H9 (cell line): Measurements from ENCODE around the gene SPDYA. TPM values are rescaled to one million over a fixed set of nuclear protein-coding genes. Genes with fewer than 3 reads are reported as not detected.

Experiments
- DNase-seq: peaks from one replicate; pipeline ENCODE4 v3.0.0-alpha.2; 2017
- H2AFZ ChIP-seq: one replicate; pipeline ENCODE4 v1.6.1; 2013; ENCODE audit warnings: mild to moderate bottlenecking, low read length, control low read depth, moderate library complexity
- H2AK5ac ChIP-seq: 2 replicates; pipeline ENCODE4 v1.6.1; 2013; ENCODE audit warnings: low read length, control low read depth, mixed read lengths; ENCODE audit not compliant: insufficient read length
- H2BK120ac ChIP-seq: one replicate; pipeline ENCODE4 v1.6.1; 2013; ENCODE audit warnings: low read depth, mild to moderate bottlenecking, low read length, control low read depth, inconsistent platforms; ENCODE audit not compliant: poor library complexity, severe bottlenecking
- H2BK12ac ChIP-seq: 2 replicates; pipeline ENCODE4 v1.6.1; 2013; ENCODE audit warnings: low read length, control low read depth, mixed read lengths, low read depth; ENCODE audit not compliant: insufficient read length
- H2BK15ac ChIP-seq: 2 replicates; pipeline ENCODE4 v1.6.1; 2013; ENCODE audit warnings: low read depth, low read length, control low read depth
- H2BK20ac ChIP-seq: one replicate; pipeline ENCODE4 v1.6.1; 2013; ENCODE audit warnings: low read depth, mild to moderate bottlenecking, low read length, control low read depth, inconsistent platforms; ENCODE audit not compliant: poor library complexity, severe bottlenecking
- H2BK5ac ChIP-seq: 2 replicates; pipeline ENCODE4 v1.6.1; 2013; ENCODE audit warnings: low read length, control low read depth, mixed read lengths; ENCODE audit not compliant: insufficient read length
- H3K14ac ChIP-seq: 2 replicates; pipeline ENCODE4 v1.6.1; 2013; ENCODE audit warnings: low read length, control low read depth; ENCODE audit not compliant: insufficient read depth
- H3K18ac ChIP-seq: 2 replicates; pipeline ENCODE4 v1.6.1; 2013; ENCODE audit warnings: low read depth, mild to moderate bottlenecking, mixed read lengths, low read length, control low read depth; ENCODE audit not compliant: insufficient read length
- H3K23ac ChIP-seq: 2 replicates; pipeline ENCODE4 v1.6.1; 2013; ENCODE audit warnings: low read length, control low read depth, mixed read lengths, low read depth; ENCODE audit not compliant: insufficient read length
- H3K23me2 ChIP-seq: 2 replicates; pipeline ENCODE4 v1.6.1; 2013; ENCODE audit warnings: low read depth, mild to moderate bottlenecking, mixed read lengths, low read length, control low read depth; ENCODE audit not compliant: insufficient read length, poor library complexity, severe bottlenecking
- H3K27ac ChIP-seq: 2 replicates; pipeline ENCODE4 v1.5.1; 2013; ENCODE audit warnings: low read length, control low read depth, mixed read lengths, low read depth; ENCODE audit not compliant: insufficient read length
- H3K27me3 ChIP-seq: 2 replicates; pipeline ENCODE4 v1.6.1; 2013; ENCODE audit warnings: low read length, control low read depth, inconsistent platforms; ENCODE audit not compliant: insufficient read depth
- H3K4ac ChIP-seq: 2 replicates; pipeline ENCODE4 v1.6.1; 2013; ENCODE audit warnings: low read depth, mild to moderate bottlenecking, control low read depth, inconsistent platforms, low read length, moderate library complexity
- H3K4me1 ChIP-seq: 2 replicates; pipeline ENCODE4 v1.6.1; 2013; ENCODE audit warnings: low read length, control low read depth, inconsistent platforms; ENCODE audit not compliant: insufficient read depth
- H3K4me2 ChIP-seq: 2 replicates; pipeline ENCODE4 v1.6.1; 2013; ENCODE audit warnings: low read length, control low read depth, mixed read lengths; ENCODE audit not compliant: insufficient read length, insufficient read depth
- H3K56ac ChIP-seq: 2 replicates; pipeline ENCODE4 v1.6.1; 2013; ENCODE audit warnings: low read depth, mild to moderate bottlenecking, mixed read lengths, low read length, control low read depth; ENCODE audit not compliant: insufficient read length
- H3K79me1 ChIP-seq: 2 replicates; pipeline ENCODE4 v1.6.1; 2013; ENCODE audit warnings: low read depth, mild to moderate bottlenecking, moderate library complexity, low read length, control low read depth, inconsistent platforms; ENCODE audit not compliant: insufficient read depth, poor library complexity, severe bottlenecking
- H3K79me2 ChIP-seq: 2 replicates; pipeline ENCODE4 v1.6.1; 2013; ENCODE audit warnings: low read length, control low read depth, inconsistent platforms; ENCODE audit not compliant: insufficient read depth
- H3K9ac ChIP-seq: 2 replicates; pipeline ENCODE4 v1.6.1; 2013; ENCODE audit warnings: low read length, control low read depth, mixed read lengths; ENCODE audit not compliant: insufficient read length; ENCODE audit errors: extremely low read depth
- H3K9me3 ChIP-seq: one replicate; pipeline ENCODE4 v1.6.1; 2013; ENCODE audit warnings: low read depth, low read length, inconsistent platforms; ENCODE audit not compliant: control insufficient read depth
- H3T11ph ChIP-seq: one replicate; pipeline ENCODE4 v1.6.1; 2013; ENCODE audit warnings: mild to moderate bottlenecking, low read length, control low read depth, inconsistent platforms
- H4K20me1 ChIP-seq: one replicate; pipeline ENCODE4 v1.6.1; 2013; ENCODE audit not compliant: control insufficient read depth, insufficient read length, insufficient read depth
- H4K5ac ChIP-seq: 2 replicates; pipeline ENCODE4 v1.6.1; 2013; ENCODE audit warnings: low read depth, mild to moderate bottlenecking, mixed read lengths, low read length, control low read depth; ENCODE audit not compliant: insufficient read length
- H4K8ac ChIP-seq: replicated peaks from 2 replicates; pipeline ENCODE4 v1.6.1; 2013; ENCODE audit warnings: low read length, control low read depth, mixed read lengths, low read depth; ENCODE audit not compliant: insufficient read length
- H4K91ac ChIP-seq: 2 replicates; pipeline ENCODE4 v1.6.1; 2013; ENCODE audit warnings: low read depth, mild to moderate bottlenecking, moderate library complexity, mixed read lengths, low read length, control low read depth; ENCODE audit not compliant: insufficient read length
- H3K27ac Mint-ChIP-seq, 3 experiments: 2 replicates in 2 of 3; 3 replicates in 1 of 3; pipeline ENCODE4 v1.8.0; 2020 to 2021; ENCODE audit warnings: mixed read lengths in 3 of 3, mild to moderate bottlenecking in 1 of 3, moderate library complexity in 1 of 3
- H3K27me3 Mint-ChIP-seq: 2 replicates; pipeline ENCODE4 v1.8.0; 2021; ENCODE audit warnings: low read depth, mild to moderate bottlenecking, moderate library complexity, mixed read lengths
- H3K36me3 Mint-ChIP-seq, 3 experiments: 2 replicates in 2 of 3; 3 replicates in 1 of 3; pipeline ENCODE4 v1.8.0; 2020 to 2021; ENCODE audit warnings: low read depth in 3 of 3, mixed read lengths in 3 of 3; ENCODE audit not compliant: insufficient read depth in 1 of 3
- H3K4me1 Mint-ChIP-seq, 2 experiments: 2 replicates each; pipeline ENCODE4 v1.8.0; 2020; ENCODE audit warnings: mixed read lengths in 2 of 2
- H3K4me3 Mint-ChIP-seq, 2 experiments: 2 replicates in 1 of 2; 3 replicates in 1 of 2; pipeline ENCODE4 v1.8.0; 2020 to 2021; ENCODE audit warnings: mild to moderate bottlenecking in 2 of 2, mixed read lengths in 2 of 2, moderate library complexity in 1 of 2
- H3K9me3 Mint-ChIP-seq, 2 experiments: 2 replicates in 1 of 2; 3 replicates in 1 of 2; pipeline ENCODE4 v1.8.0; 2020; ENCODE audit warnings: mild to moderate bottlenecking in 2 of 2, mixed read lengths in 2 of 2, moderate library complexity in 1 of 2
- total RNA-seq: library from RNA; stranded (reverse); gene quantifications from 2 replicates; pipeline ENCODE4 v1.2.1, GENCODE V29; 2021
- TF ChIP-seq, protein P1 (sequence below): fragments of 200-600 bp; sonication (generic); conservative IDR thresholded peaks from 3 replicates; pipeline ENCODE4 v1.8.0; 2021; ENCODE audit warnings: antibody characterized with exemption, mild to moderate bottlenecking

SPDYA gene
- total RNA-seq, 1 experiment from 2014 or later, result 0.52 TPM

- no peak overlapping the region for H2BK120ac ChIP-seq
- H3K27me3 ChIP-seq, result no peaks in the 10 kb centered on the region
- TF ChIP-seq, protein P1, sequence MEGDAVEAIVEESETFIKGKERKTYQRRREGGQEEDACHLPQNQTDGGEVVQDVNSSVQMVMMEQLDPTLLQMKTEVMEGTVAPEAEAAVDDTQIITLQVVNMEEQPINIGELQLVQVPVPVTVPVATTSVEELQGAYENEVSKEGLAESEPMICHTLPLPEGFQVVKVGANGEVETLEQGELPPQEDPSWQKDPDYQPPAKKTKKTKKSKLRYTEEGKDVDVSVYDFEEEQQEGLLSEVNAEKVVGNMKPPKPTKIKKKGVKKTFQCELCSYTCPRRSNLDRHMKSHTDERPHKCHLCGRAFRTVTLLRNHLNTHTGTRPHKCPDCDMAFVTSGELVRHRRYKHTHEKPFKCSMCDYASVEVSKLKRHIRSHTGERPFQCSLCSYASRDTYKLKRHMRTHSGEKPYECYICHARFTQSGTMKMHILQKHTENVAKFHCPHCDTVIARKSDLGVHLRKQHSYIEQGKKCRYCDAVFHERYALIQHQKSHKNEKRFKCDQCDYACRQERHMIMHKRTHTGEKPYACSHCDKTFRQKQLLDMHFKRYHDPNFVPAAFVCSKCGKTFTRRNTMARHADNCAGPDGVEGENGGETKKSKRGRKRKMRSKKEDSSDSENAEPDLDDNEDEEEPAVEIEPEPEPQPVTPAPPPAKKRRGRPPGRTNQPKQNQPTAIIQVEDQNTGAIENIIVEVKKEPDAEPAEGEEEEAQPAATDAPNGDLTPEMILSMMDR, result no peak
- no peak overlapping the region for H2BK5ac ChIP-seq
- no peak overlapping the region for H4K5ac ChIP-seq
- no peak overlapping the region for H4K91ac ChIP-seq
- no peak overlapping the region for H2BK12ac ChIP-seq
- no peak overlapping the region for H3K27ac ChIP-seq
- H3K56ac ChIP-seq, result no peak overlapping the region
- Mint-ChIP-seq H3K9me3 (no peaks in the 10 kb centered on the region), H3K27ac (no peak overlapping the region), H3K27me3 (no peaks in the 10 kb centered on the region), H3K4me1 (no peaks in the 10 kb centered on the region), H3K36me3 (peaks cover 9 to 22% (median 21%) of the 10 kb centered on the region in 3 experiments; a peak in 5 of 7 replicates), H3K4me3 (no peak overlapping the region)
- H3K14ac ChIP-seq, result no peak overlapping the region
- no peaks in the 10 kb centered on the region for H4K20me1 ChIP-seq
- no peak overlapping the region for H3K23ac ChIP-seq
- no peaks in the 10 kb centered on the region for H3K4me1 ChIP-seq
- H4K8ac ChIP-seq, result no peak overlapping the region
- H3K18ac ChIP-seq, result no peak overlapping the region
- no peaks in the 10 kb centered on the region for H3K23me2 ChIP-seq
- no peak overlapping the region for H3K9ac ChIP-seq
- H3K79me1 ChIP-seq, result peaks cover 2% of the 10 kb centered on the region
- no peaks in the 10 kb centered on the region for H3K9me3 ChIP-seq
- H2BK20ac ChIP-seq, result no peak overlapping the region
- no peak overlapping the region for H2BK15ac ChIP-seq
- H3K4me2 ChIP-seq, result no peak overlapping the region
- H2AK5ac ChIP-seq, result no peak overlapping the region
- no peak overlapping the region for H3K4ac ChIP-seq
- no peaks in the 10 kb centered on the region for H3K79me2 ChIP-seq
- H3T11ph ChIP-seq, result no peak overlapping the region
- no peak for DNase-seq
- H2AFZ ChIP-seq, result no peak overlapping the region
These were observed 45.3 kb downstream of the SPDYA start for GRCh38 chr2:28855977-28856376.
